GM12878 (cell line): ENCODE data around the gene AOPEP. TPM values are rescaled to one million over a fixed set of nuclear protein-coding genes. Genes with fewer than 3 reads are reported as not detected.

Experiments used
- ATAC-seq: fragments of 200-7000 bp; cut with Tn5 transposase; 3 replicates; pipeline ENCODE4 v1.9.1; 2020; ENCODE audit warnings: mild to moderate bottlenecking, moderate library complexity
- BruUV-seq: library from RNA; stranded (reverse); fragments of 400-500 nt; replicated peaks from 2 replicates; lab custom pipeline; 2021; lab: Mats Ljungman, UMichigan
- CTCF ChIA-PET: fragments of 300-600 bp; sonication (Branson Sonifier 250); formaldehyde crosslinking; extraction: SDS; loops from one replicate; lab custom pipeline; 2021; ENCODE audit warnings: inconsistent platforms; lab: Yijun Ruan, JAX
- POLR2A ChIA-PET: fragments of 350-600 bp; formaldehyde crosslinking; extraction: SDS; loops from one replicate; lab custom pipeline; 2021; ENCODE audit warnings: inconsistent platforms; lab: Charles Lee
- RAD21 ChIA-PET: fragments of 300-600 bp; sonication (Branson Sonifier 250); formaldehyde crosslinking; loops from one replicate; lab custom pipeline; 2023; ENCODE audit warnings: antibody characterized with exemption; ENCODE audit not compliant: unreplicated experiment; lab: Charles Lee
- SMC1A ChIA-PET: fragments of 300-600 bp; sonication (Branson Sonifier 250); formaldehyde crosslinking; loops from one replicate; lab custom pipeline; 2023; ENCODE audit not compliant: unreplicated experiment, uncharacterized antibody; lab: Charles Lee
- DNase-seq: peaks from one replicate; pipeline ENCODE4 v3.0.0-alpha.2; 2011; ENCODE audit warnings: low read depth, low spot score
- FAIRE-seq: peaks from 3 replicates; lab custom pipeline; 2011; peaks lifted over from hg19 to GRCh38; lab: Jason Lieb, UNC
- H2AFZ ChIP-seq: 2 replicates; pipeline ENCODE4 v1.6.0; 2011; ENCODE audit warnings: low read depth, low read length, control low read depth; ENCODE audit not compliant: control insufficient read depth
- H3K27ac ChIP-seq: 2 replicates; pipeline ENCODE4 v1.5.1; 2011; ENCODE audit warnings: control low read depth; ENCODE audit not compliant: control insufficient read depth, insufficient read depth
- H3K27me3 ChIP-seq, 2 experiments: replicated peaks in 1 of 2; 2 replicates each; pipeline versions ENCODE4 v1.6.0 to v1.6.1; 2011; ENCODE audit warnings: low read length in 1 of 2; ENCODE audit not compliant: control insufficient read depth in 2 of 2, insufficient read depth in 2 of 2
- H3K36me3 ChIP-seq, 2 experiments: 2 replicates each; pipeline ENCODE4 v1.5.1; 2011; ENCODE audit warnings: low read length in 1 of 2; ENCODE audit not compliant: control insufficient read depth in 2 of 2, insufficient read depth in 2 of 2
- H3K4me1 ChIP-seq: 2 replicates; pipeline ENCODE4 v1.6.1; 2011; ENCODE audit warnings: mild to moderate bottlenecking, low read length, moderate library complexity, mixed read lengths; ENCODE audit not compliant: control insufficient read depth, insufficient read depth
- H3K4me2 ChIP-seq: 2 replicates; pipeline ENCODE4 v1.6.0; 2011; ENCODE audit warnings: control low read depth; ENCODE audit not compliant: control insufficient read depth, insufficient read depth
- H3K4me3 ChIP-seq: fragments of 200-600 bp; sonication (generic); 2 replicates; pipeline ENCODE4 v1.5.1; 2016
- H3K79me2 ChIP-seq: 2 replicates; pipeline ENCODE4 v1.6.0; 2011; ENCODE audit warnings: low read length; ENCODE audit not compliant: control insufficient read depth, insufficient read depth
- H3K9ac ChIP-seq: 2 replicates; pipeline ENCODE4 v1.8.0; 2011; ENCODE audit warnings: low read length, control low read depth, mixed read lengths; ENCODE audit not compliant: control insufficient read depth, insufficient read depth
- H3K9me3 ChIP-seq: replicated peaks from 3 replicates; pipeline ENCODE4 v1.5.1; 2011; ENCODE audit warnings: mild to moderate bottlenecking, low read length; ENCODE audit not compliant: control insufficient read depth, insufficient read depth
- H4K20me1 ChIP-seq: 2 replicates; pipeline ENCODE4 v1.6.0; 2011; ENCODE audit not compliant: control insufficient read depth, insufficient read depth
- CBFB ChIP-seq: IDR thresholded peaks from 2 replicates; pipeline ENCODE4 v1.6.1; 2016; ENCODE audit warnings: antibody characterized with exemption, low read depth
- CHD2 ChIP-seq: IDR thresholded peaks from 2 replicates; pipeline ENCODE4 v1.6.1; 2011; ENCODE audit warnings: low read depth, low read length, improper control_type of control experiment, borderline replicate concordance
- E2F8 ChIP-seq: fragments of 450-650 bp; IDR thresholded peaks from 2 replicates; pipeline ENCODE4 v1.6.1; 2018; ENCODE audit warnings: mild to moderate bottlenecking, low read depth, moderate library complexity; ENCODE audit not compliant: partially characterized antibody
- FOXK2 ChIP-seq: fragments of 450-650 bp; IDR thresholded peaks from 2 replicates; pipeline ENCODE4 v1.6.1; 2017; ENCODE audit warnings: mild to moderate bottlenecking, moderate library complexity
- HCFC1 ChIP-seq: fragments of 150-350 bp; IDR thresholded peaks from 2 replicates; pipeline ENCODE4 v1.6.1; 2014; ENCODE audit warnings: low read length
- HDAC2 ChIP-seq: fragments of 200-600 bp; sonication (generic); IDR thresholded peaks from 2 replicates; pipeline ENCODE4 v1.6.1; 2017
- JUNB ChIP-seq: IDR thresholded peaks from 2 replicates; pipeline ENCODE4 v1.6.1; 2016; ENCODE audit warnings: antibody characterized with exemption, mild to moderate bottlenecking
- MTA3 ChIP-seq: IDR thresholded peaks from 2 replicates; pipeline ENCODE4 v1.6.1; 2012; ENCODE audit warnings: low read length, inconsistent platforms, borderline replicate concordance
- NR2C2 ChIP-seq: IDR thresholded peaks from 2 replicates; pipeline ENCODE4 v1.6.1; 2011; ENCODE audit warnings: borderline replicate concordance, low read depth; ENCODE audit not compliant: control insufficient read depth, insufficient read length
- RELA ChIP-seq: fragments of 450-650 bp; IDR thresholded peaks from 2 replicates; pipeline ENCODE4 v1.8.0; 2014; ENCODE audit warnings: borderline replicate concordance; ENCODE audit not compliant: partially characterized antibody
- RFX5 ChIP-seq: IDR thresholded peaks from 2 replicates; pipeline ENCODE4 v1.6.1; 2011; ENCODE audit warnings: low read depth, low read length, improper control_type of control experiment
- STAT3 ChIP-seq: IDR thresholded peaks from 2 replicates; pipeline ENCODE4 v1.6.1; 2011; ENCODE audit warnings: low read depth, low read length, improper control_type of control experiment
- TCF3 ChIP-seq: IDR thresholded peaks from 2 replicates; pipeline ENCODE4 v1.6.1; 2012; ENCODE audit warnings: low read depth, mild to moderate bottlenecking, low read length, borderline replicate concordance; ENCODE audit not compliant: insufficient read depth
- WRNIP1 ChIP-seq: IDR thresholded peaks from 2 replicates; pipeline ENCODE4 v1.6.1; 2011; ENCODE audit warnings: low read depth, low read length, improper control_type of control experiment, borderline replicate concordance
- ZNF217 ChIP-seq: fragments of 450-650 bp; IDR thresholded peaks from 2 replicates; pipeline ENCODE4 v1.6.1; 2017; ENCODE audit warnings: antibody characterized with exemption, mild to moderate bottlenecking
- ZNF24 ChIP-seq: fragments of 450-650 bp; IDR thresholded peaks from 2 replicates; pipeline ENCODE4 v1.6.1; 2017; ENCODE audit warnings: antibody characterized with exemption, mild to moderate bottlenecking
- WGBS: methylation state at CpG from one replicate; pipeline ENCODE4 v1.1.6; 2016; ENCODE audit warnings: low lambda C conversion rate; ENCODE audit not compliant: insufficient replicate concordance, insufficient coverage; ENCODE audit errors: missing lambda C conversion rate; 5-methylcytosine and 5-hydroxymethylcytosine counted together
- in situ Hi-C: fragments of 300-500 bp; cut with MboI; formaldehyde crosslinking; loops from 9 replicates; pipeline ENCODE4 v1.14.3; 2018; ENCODE audit warnings: mixed read lengths
- intact Hi-C: fragments of 100-400 bp; cut with micrococcal nuclease; formaldehyde crosslinking; loops from one replicate; pipeline ENCODE4 v1.14.2; 2022; ENCODE audit not compliant: unreplicated experiment
- polyA plus RNA-seq, 11 experiments: library from polyadenylated mRNA; depleted of rRNA in 4 of 11; unstranded in 6 of 11; stranded (reverse) in 5 of 11; fragments of >200 nt; fragmentation: Nextera tagmentation in 4 of 11; fragmentation: Illumina TruSeq in 1 of 11; extraction: Ambion mirVana in 4 of 11; extraction: Trizol in 1 of 11; gene quantifications; 1 replicate in 1 of 11; 2 replicates in 10 of 11; pipeline versions ENCODE4 v1.2.1 to v1.2.3, GENCODE V29; 2011 to 2016; ENCODE audit warnings: inconsistent platforms in 2 of 11, missing spikeins in 2 of 11, low read depth in 1 of 11
- total RNA-seq, 4 experiments: library from RNA; depleted of rRNA in 3 of 4; stranded (reverse); fragments of >200 nt in 3 of 4; fragmentation: Illumina TruSeq in 1 of 4; extraction: Trizol in 1 of 4; gene quantifications; 2 replicates each; pipeline versions ENCODE4 v1.2.1 to v1.2.3, GENCODE V29; 2013 to 2021
- TF ChIP-seq, protein P1 (sequence below): IDR thresholded peaks from 2 replicates; pipeline ENCODE4 v1.6.1; 2011; ENCODE audit warnings: borderline replicate concordance, low read depth, mild to moderate bottlenecking, moderate library complexity, mixed read lengths, low read length; ENCODE audit not compliant: insufficient read depth; ENCODE audit errors: extremely low read length

Gene AOPEP
- total and polyA plus RNA-seq, 10 of the 15 experiments (the other 5 are each of a cell fraction or from before 2014, with no cell fraction given), result 2.3 to 16.9 (median 10.1) TPM

DNA sequence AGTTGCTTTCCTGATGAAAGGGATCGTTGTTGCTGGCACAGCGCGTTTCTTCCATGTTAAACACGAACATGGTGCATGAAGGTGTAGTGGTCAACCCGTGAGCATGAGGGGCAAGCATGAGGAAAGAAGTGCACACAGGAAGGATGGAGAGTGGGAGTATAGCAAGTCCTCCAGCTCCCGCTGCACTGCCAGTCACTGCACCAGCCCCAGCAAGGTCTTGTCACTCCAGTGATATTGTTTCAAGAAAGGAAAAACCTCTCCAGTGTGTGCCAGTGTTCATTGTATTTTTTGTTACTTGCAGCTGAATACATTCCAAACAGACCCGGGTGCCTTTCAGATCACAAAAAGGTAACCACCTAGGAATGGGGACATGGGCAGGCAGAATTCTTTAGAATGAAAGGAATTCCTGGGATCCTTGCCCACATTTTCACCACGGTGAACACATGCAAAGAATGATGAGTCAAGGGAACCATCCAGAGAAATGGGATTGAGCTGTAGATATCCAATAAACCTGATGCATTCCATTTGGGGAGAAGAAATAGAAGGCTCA is 186.3 kb downstream of the AOPEP start (continued):
- no peak for TF ChIP-seq ZNF24
- no peak for TF ChIP-seq FOXK2
- no peak for TF ChIP-seq RELA

- no peak for ATAC-seq
- H3K4me1 ChIP-seq, result no peaks in the 10 kb centered on the region
- H3K4me2 ChIP-seq, result no peak overlapping the region
- SMC1A ChIA-PET, result interaction anchor here (0.8 to 2.3 kb wide), 3 partner anchors 9 to 131 kb away, joined by 3 to 5 read pairs (median 3); no protein-coding TSS in a partner anchor
- POLR2A ChIA-PET, result no interaction called here
- RAD21 ChIA-PET, result interaction anchor here (1.4 kb wide), 1 partner anchor 130 kb away, joined by 9 read pairs; no protein-coding TSS in a partner anchor
- no peaks in the 10 kb centered on the region for H3K9me3 ChIP-seq
- TF ChIP-seq CHD2 (no peak), ZNF217 (no peak), MTA3 (no peak), JUNB (no peak), TCF3 (no peak), E2F8 (no peak), WRNIP1 (no peak), HCFC1 (no peak), CBFB (no peak), NR2C2 (no peak), RELA (no peak), RFX5 (no peak), HDAC2 (no peak), STAT3 (no peak)
- TF ChIP-seq, protein P1, sequence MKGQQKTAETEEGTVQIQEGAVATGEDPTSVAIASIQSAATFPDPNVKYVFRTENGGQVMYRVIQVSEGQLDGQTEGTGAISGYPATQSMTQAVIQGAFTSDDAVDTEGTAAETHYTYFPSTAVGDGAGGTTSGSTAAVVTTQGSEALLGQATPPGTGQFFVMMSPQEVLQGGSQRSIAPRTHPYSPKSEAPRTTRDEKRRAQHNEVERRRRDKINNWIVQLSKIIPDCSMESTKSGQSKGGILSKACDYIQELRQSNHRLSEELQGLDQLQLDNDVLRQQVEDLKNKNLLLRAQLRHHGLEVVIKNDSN, result no peak
- TF ChIP-seq, all 136 proteins: peak for 0
- Histone ChIP-seq H3K27ac (no peak overlapping the region), H4K20me1 (no peaks in the 10 kb centered on the region), H3K27me3 (no peaks in the 10 kb centered on the region), H3K36me3 (no peaks in the 10 kb centered on the region; a peak in 1 of 4 replicates), H3K79me2 (no peaks in the 10 kb centered on the region), H3K9ac (no peak overlapping the region), H2AFZ (no peak overlapping the region), H3K4me3 (no peak overlapping the region)
- BruUV-seq, result no TSS peak
- intact Hi-C loops (no loop called here), in situ Hi-C loops (loop anchor here (10.0 kb wide), 1 partner anchor 129 kb away; no protein-coding TSS in a partner anchor)
- WGBS, result 96% methylated on average over 4 of the region's 4 CpGs
- FAIRE-seq (no peak), DNase-seq (no peak)
- CTCF ChIA-PET, result interaction anchor here (1.1 to 1.4 kb wide), 2 partner anchors 130 to 232 kb away, joined by 3 to 4 read pairs; no protein-coding TSS in a partner anchor
These were observed 187.1 kb downstream of the AOPEP start for GRCh38 chr9:94913550-94913949.
